ENCODE results near the gene PRND.

- TF ChIP-seq CTCF (IDR thresholded peaks at IDR 0.05) (no peak), EZH2 (IDR thresholded peaks at IDR 0.05; ENCODE audit: borderline replicate concordance, insufficient read depth, low read depth, low read length, poor library complexity, severe bottlenecking) (no peak)
These were observed 3.0 kb downstream of the PRND start for GRCh38 chr20:4724459-4725262.
